Measurements from ENCODE around the gene DAPK1. TPM values are rescaled to one million over a fixed set of nuclear protein-coding genes. Genes with fewer than 3 reads are reported as not detected.

DAPK1 gene
- total RNA-seq, 1 donor from 2014 or later: 168 TPM

- Histone ChIP-seq H3K4me1 (no peaks in the 10 kb centered on the region), H3K9me3 (no peaks in the 10 kb centered on the region), H3K36me3 (no peaks in the 10 kb centered on the region), H3K4me3 (no peak overlapping the region), H3K27me3 (no peaks in the 10 kb centered on the region), H3K27ac (no peak overlapping the region)
- DNase-seq (no peak), ATAC-seq (peak; percentile 37)
- intact Hi-C loops (cut with DNase I): no loop called here
- TF ChIP-seq CTCF (IDR thresholded peaks at IDR 0.05): no peak
Observed at GRCh38 chr9:87478226-87478992, 19.3 kb upstream of the DAPK1 start.

GRCh38 chr9:87479801-87480201 lies 17.9 kb upstream of the DAPK1 start:
- peak; percentile 94 for ATAC-seq

GRCh38 chr9:87481890-87482855 lies 15.5 kb upstream of the DAPK1 start:
- Histone ChIP-seq H3K36me3 (no peaks in the 10 kb centered on the region), H3K27ac (no peak overlapping the region), H3K4me3 (no peak overlapping the region), H3K9me3 (no peaks in the 10 kb centered on the region), H3K4me1 (no peaks in the 10 kb centered on the region), H3K27me3 (no peaks in the 10 kb centered on the region)
- intact Hi-C loops (cut with DNase I): no loop called here
- no peak for TF ChIP-seq CTCF (IDR thresholded peaks at IDR 0.05)
- DNase-seq (no peak), ATAC-seq (no peak)

More at GRCh38 chr9:87479801-87480201, 17.9 kb upstream of the DAPK1 start:
- H3K27me3 ChIP-seq: no peaks in the 10 kb centered on the region
- H3K27ac ChIP-seq: no peak overlapping the region
- intact Hi-C loops (cut with DNase I): no loop called here
- H3K4me1 ChIP-seq: no peaks in the 10 kb centered on the region
- TF ChIP-seq CTCF (IDR thresholded peaks at IDR 0.05): no peak
- DNase-seq: peak; percentile 72
- H3K36me3 ChIP-seq: no peaks in the 10 kb centered on the region
- H3K4me3 ChIP-seq: no peak overlapping the region
- no peaks in the 10 kb centered on the region for H3K9me3 ChIP-seq

GRCh38 chr9:87490225-87490624 lies 7.4 kb upstream of the DAPK1 start:
- no peak for TF ChIP-seq CTCF (IDR thresholded peaks at IDR 0.05)
- Histone ChIP-seq H3K9me3 (no peaks in the 10 kb centered on the region), H3K27me3 (no peaks in the 10 kb centered on the region), H3K36me3 (no peaks in the 10 kb centered on the region), H3K27ac (no peak overlapping the region), H3K4me3 (no peak overlapping the region), H3K4me1 (peaks cover 4% of the 10 kb centered on the region)
- intact Hi-C loops (cut with DNase I): loop anchor here (10.0 kb wide), 1 partner anchor 155 kb away; no protein-coding TSS in a partner anchor
- no peak for DNase-seq
- no peak for ATAC-seq

GRCh38 chr9:87490907-87491306 lies 6.8 kb upstream of the DAPK1 start:
- H3K4me1 ChIP-seq: peaks cover 4% of the 10 kb centered on the region
- H3K27ac ChIP-seq: no peak overlapping the region
- no peaks in the 10 kb centered on the region for H3K9me3 ChIP-seq
- no peak for TF ChIP-seq CTCF (IDR thresholded peaks at IDR 0.05)
- ATAC-seq: no peak
- no peaks in the 10 kb centered on the region for H3K36me3 ChIP-seq
- no peaks in the 10 kb centered on the region for H3K27me3 ChIP-seq
- DNase-seq: no peak
- intact Hi-C loops (cut with DNase I): loop anchor here (10.0 kb wide), 1 partner anchor 154 kb away; no protein-coding TSS in a partner anchor
- no peak overlapping the region for H3K4me3 ChIP-seq

All from upper lobe of right lung (tissue), 1 donor.